Endothelial cell of umbilical vein (primary cell): ENCODE measurements around the gene SLC8A1. TPM values are rescaled to one million over a fixed set of nuclear protein-coding genes. Genes with fewer than 3 reads are reported as not detected.

ENCODE experiments used
- BruUV-seq: library from RNA; stranded (reverse); fragments of 400-500 nt; replicated peaks from 2 replicates; lab custom pipeline; 2021; lab: Mats Ljungman, UMichigan
- CTCF ChIA-PET: fragments of 300-600, 350-600 bp; sonication (Branson Sonifier 250); formaldehyde crosslinking; loops from one replicate; lab custom pipeline; 2021; ENCODE audit warnings: antibody characterized with exemption, inconsistent platforms; lab: Charles Lee
- POLR2A ChIA-PET: fragments of 300-600, 350-600 bp; sonication (Branson Sonifier 250); formaldehyde crosslinking; loops from one replicate; lab custom pipeline; 2021; ENCODE audit warnings: antibody characterized with exemption, inconsistent platforms; lab: Charles Lee
- DNase-seq: peaks from one replicate; pipeline ENCODE4 v3.0.0-alpha.2; 2011; ENCODE audit warnings: low read depth, low spot score
- FAIRE-seq: peaks from 2 replicates; lab custom pipeline; 2011; peaks lifted over from hg19 to GRCh38; lab: Jason Lieb, UNC
- H2AFZ ChIP-seq: 2 replicates; pipeline ENCODE4 v1.6.0; 2012; ENCODE audit warnings: low read depth, low read length, control low read depth, inconsistent platforms
- H3K27ac ChIP-seq: 2 replicates; pipeline ENCODE4 v1.5.1; 2011; ENCODE audit warnings: low read depth, mild to moderate bottlenecking, control low read depth, low read length, moderate library complexity; ENCODE audit not compliant: insufficient read depth
- H3K27me3 ChIP-seq, 2 experiments: 2 replicates each; pipeline versions ENCODE4 v1.6.0 to v1.6.1; 2011; ENCODE audit warnings: low read length in 2 of 2, mixed read lengths in 1 of 2; ENCODE audit not compliant: control insufficient read depth in 2 of 2, insufficient read depth in 2 of 2
- H3K36me3 ChIP-seq, 2 experiments: 2 replicates in 1 of 2; 3 replicates in 1 of 2; pipeline ENCODE4 v1.5.1; 2011; ENCODE audit warnings: low read length in 2 of 2, mild to moderate bottlenecking in 1 of 2, moderate library complexity in 1 of 2; ENCODE audit not compliant: control insufficient read depth in 2 of 2, insufficient read depth in 2 of 2; ENCODE audit errors: extremely low read depth in 1 of 2
- H3K4me1 ChIP-seq: 3 replicates; pipeline ENCODE4 v1.5.1; 2011; ENCODE audit warnings: mild to moderate bottlenecking, low read length; ENCODE audit not compliant: control insufficient read depth, insufficient read depth; ENCODE audit errors: extremely low read depth
- H3K4me2 ChIP-seq: 2 replicates; pipeline ENCODE4 v1.6.1; 2011; ENCODE audit warnings: low read length, control low read depth, mixed read lengths; ENCODE audit not compliant: insufficient read depth
- H3K4me3 ChIP-seq, 3 experiments: fragments of 200-600 bp in 1 of 3; sonication (generic), shearing (Covaris generic) in 1 of 3; replicated peaks in 1 of 3; 2 replicates each; pipeline ENCODE4 v1.5.1; 2011 to 2016; ENCODE audit warnings: control low read depth in 3 of 3, low read length in 3 of 3, mild to moderate bottlenecking in 2 of 3, inconsistent platforms in 1 of 3, low read depth in 1 of 3, moderate library complexity in 1 of 3; ENCODE audit not compliant: insufficient read depth in 1 of 3
- H3K79me2 ChIP-seq: 2 replicates; pipeline ENCODE4 v1.6.0; 2012; ENCODE audit warnings: low read length, inconsistent platforms; ENCODE audit not compliant: control insufficient read depth, insufficient read depth
- H3K9ac ChIP-seq: replicated peaks from 2 replicates; pipeline ENCODE3; 2011; ENCODE audit warnings: low read length, control low read depth; ENCODE audit not compliant: insufficient read depth; ENCODE audit errors: extremely low read depth
- H3K9me1 ChIP-seq: replicated peaks from 3 replicates; pipeline ENCODE4 v1.6.0; 2011; ENCODE audit warnings: mild to moderate bottlenecking, low read length; ENCODE audit not compliant: control insufficient read depth, insufficient read depth; ENCODE audit errors: extremely low read depth
- H3K9me3 ChIP-seq: replicated peaks from 2 replicates; pipeline ENCODE4 v1.5.1; 2012; ENCODE audit warnings: low read length, inconsistent platforms; ENCODE audit not compliant: control insufficient read depth, insufficient read depth
- H4K20me1 ChIP-seq: replicated peaks from 2 replicates; pipeline ENCODE3; 2011; ENCODE audit warnings: mild to moderate bottlenecking, low read length; ENCODE audit not compliant: control insufficient read depth, insufficient read depth; ENCODE audit errors: extremely low read depth
- CTCF ChIP-seq, 2 donors: IDR thresholded peaks; 1 replicate in 1 of 2; 2 replicates in 1 of 2; pipeline ENCODE4 v1.5.1; 2011; ENCODE audit warnings: low read length in 2 of 2, mild to moderate bottlenecking in 2 of 2, moderate library complexity in 2 of 2, control low read depth in 1 of 2, inconsistent platforms in 1 of 2, low read depth in 1 of 2; ENCODE audit not compliant: insufficient read depth in 1 of 2; ENCODE audit errors: extremely low read depth in 1 of 2
- EZH2 ChIP-seq: IDR thresholded peaks from 2 replicates; pipeline ENCODE4 v1.6.1; 2012; ENCODE audit warnings: borderline replicate concordance, low read depth, mild to moderate bottlenecking, moderate library complexity, low read length, inconsistent platforms; ENCODE audit not compliant: severe bottlenecking
- FOS ChIP-seq: IDR thresholded peaks from 2 replicates; pipeline ENCODE4 v1.6.1; 2011; ENCODE audit warnings: mild to moderate bottlenecking, low read length, moderate library complexity, borderline replicate concordance; ENCODE audit not compliant: insufficient read depth
- GATA2 ChIP-seq: IDR thresholded peaks from 2 replicates; pipeline ENCODE4 v1.7.0; 2011; ENCODE audit warnings: low read depth, mild to moderate bottlenecking, moderate library complexity, mixed read lengths, low read length; ENCODE audit not compliant: insufficient read length, insufficient read depth
- JUN ChIP-seq: IDR thresholded peaks from 2 replicates; pipeline ENCODE4 v1.6.1; 2011; ENCODE audit warnings: borderline replicate concordance, low read depth; ENCODE audit not compliant: insufficient read length, insufficient read depth
- MAX ChIP-seq: IDR thresholded peaks from 2 replicates; pipeline ENCODE4 v1.6.1; 2011; ENCODE audit not compliant: insufficient read depth, insufficient read length
- MYC ChIP-seq: IDR thresholded peaks from one replicate; pipeline ENCODE4 v1.6.1; 2011; ENCODE audit warnings: mild to moderate bottlenecking, low read depth, low read length
- POLR2A ChIP-seq: IDR thresholded peaks from 2 replicates; pipeline ENCODE4 v1.6.1; 2012; ENCODE audit warnings: low read depth, mild to moderate bottlenecking, control low read depth, low read length
- POLR2AphosphoS5 ChIP-seq: IDR thresholded peaks from 2 replicates; pipeline ENCODE4 v1.6.1; 2012; ENCODE audit warnings: low read depth, mild to moderate bottlenecking, control low read depth, low read length, moderate library complexity; ENCODE audit not compliant: insufficient read depth
- dilution Hi-C: fragments of 300-500 bp; cut with MboI; formaldehyde crosslinking; loops from one replicate; pipeline ENCODE4 v1.15.0; 2019; ENCODE audit warnings: low sequenced_read_pairs; ENCODE audit not compliant: extremely low pct_ligation_motif_present
- intact Hi-C: fragments of 100-400 bp; cut with micrococcal nuclease; formaldehyde crosslinking; loops from one replicate; pipeline ENCODE4 v1.10.0; 2022
- polyA plus RNA-seq, 4 experiments: library from polyadenylated mRNA; depleted of rRNA in 3 of 4; stranded (reverse) in 3 of 4; unstranded in 1 of 4; fragments of >200 nt; gene quantifications; 2 replicates each; pipeline versions ENCODE4 v1.2.1 to v1.2.3, GENCODE V29; 2011 to 2012; ENCODE audit warnings: missing spikeins in 1 of 4
- total RNA-seq: library from RNA; stranded (reverse); gene quantifications from 2 replicates; pipeline ENCODE4 v1.2.3, GENCODE V29; 2021

The SLC8A1 gene
- total and polyA plus RNA-seq, 2 donors (not counting 3 experiments of a cell fraction or from before 2014, with no cell fraction given), result 0.19 to 1.8 TPM

DNA sequence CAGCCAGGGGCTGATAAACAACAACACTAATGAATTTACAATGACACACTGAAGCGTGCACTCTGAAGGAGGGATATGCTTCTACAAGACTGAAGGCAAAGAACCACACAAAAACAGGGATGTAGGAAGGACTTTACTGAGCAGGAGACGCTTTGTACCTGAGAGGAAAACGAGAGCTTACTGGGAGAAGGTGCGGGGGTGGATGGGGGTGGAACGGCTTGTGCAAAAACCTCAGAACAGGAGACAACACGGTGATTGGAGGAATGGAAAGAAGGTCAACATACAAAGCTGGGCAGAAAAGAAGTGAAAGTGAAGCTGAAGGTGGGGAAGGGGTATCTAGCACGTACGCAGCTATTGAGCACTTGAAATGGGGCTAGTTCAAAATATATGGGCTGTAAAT is 93.1 kb downstream of the SLC8A1 start:
- H3K27me3 ChIP-seq, result no peaks in the 10 kb centered on the region
- no peaks in the 10 kb centered on the region for H3K79me2 ChIP-seq
- FAIRE-seq, result no peak
- TF ChIP-seq JUN (no peak), CTCF (IDR thresholded peaks at IDR 0.05; ENCODE audit: extremely low read depth in 1 of 2, insufficient read depth in 1 of 2, low read depth in 1 of 2, low read length in 2 of 2) (no peak), MYC (no peak), MAX (no peak), POLR2AphosphoS5 (no peak), FOS (no peak), GATA2 (no peak), POLR2A (no peak), EZH2 (no peak)
- no peak overlapping the region for H3K27ac ChIP-seq
- no peak overlapping the region for H3K4me2 ChIP-seq
- H3K9ac ChIP-seq, result no peak overlapping the region
- H3K4me1 ChIP-seq, result no peaks in the 10 kb centered on the region
- H4K20me1 ChIP-seq, result no peaks in the 10 kb centered on the region
- DNase-seq, result no peak
- no peaks in the 10 kb centered on the region for H3K36me3 ChIP-seq
- CTCF ChIA-PET, result no interaction called here
- no peak overlapping the region for H2AFZ ChIP-seq
- POLR2A ChIA-PET, result no interaction called here
- no peak overlapping the region for H3K4me3 ChIP-seq
- BruUV-seq, result no TSS peak
- dilution Hi-C loops, result no loop called here
- intact Hi-C loops, result no loop called here
- H3K9me1 ChIP-seq, result no peaks in the 10 kb centered on the region
- H3K9me3 ChIP-seq, result no peaks in the 10 kb centered on the region
